Keratinocyte (primary cell): Measurements from ENCODE around the gene TUBB2B.

Experiments used
- EZH2 ChIP-seq: IDR thresholded peaks from one replicate; pipeline ENCODE4 v1.6.1; 2012; ENCODE audit warnings: inconsistent platforms, mild to moderate bottlenecking, low read length, moderate library complexity
- TF ChIP-seq, protein P1 (sequence below), 3 experiments: IDR thresholded peaks in 1 of 3; conservative IDR thresholded peaks in 1 of 3; optimal IDR thresholded peaks in 1 of 3; 2 replicates in 2 of 3; 3 replicates in 1 of 3; pipeline versions ENCODE3 to v1.5.1; 2011; ENCODE audit warnings: low read length in 3 of 3, mild to moderate bottlenecking in 3 of 3, moderate library complexity in 2 of 3, control low read depth in 1 of 3, inconsistent platforms in 1 of 3; ENCODE audit not compliant: insufficient read depth in 2 of 3; ENCODE audit errors: extremely low read depth in 1 of 3

DNA sequence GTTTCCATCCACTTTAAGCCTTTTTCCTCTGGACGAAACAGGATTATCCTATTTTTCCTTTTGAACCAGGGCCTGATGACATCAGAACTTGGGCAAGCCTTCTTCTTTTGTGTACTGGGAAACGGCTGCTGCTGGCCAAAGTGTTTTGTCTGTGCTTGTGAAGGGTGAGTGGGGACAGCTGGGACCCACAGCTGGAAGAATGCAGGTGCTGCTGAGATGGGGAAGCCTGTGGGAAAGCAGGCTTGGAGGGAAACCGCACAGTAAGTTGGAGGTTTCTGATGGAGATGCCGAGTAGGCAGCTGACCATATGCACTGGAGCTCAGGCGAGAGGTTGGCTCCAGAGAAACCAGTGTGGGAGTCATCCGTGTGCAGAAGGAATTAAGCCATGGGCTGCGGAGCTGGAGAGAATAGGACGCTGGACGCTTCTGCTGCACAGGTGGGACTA lies 22.8 kb upstream of the TUBB2B start:
- TF ChIP-seq, protein P1, sequence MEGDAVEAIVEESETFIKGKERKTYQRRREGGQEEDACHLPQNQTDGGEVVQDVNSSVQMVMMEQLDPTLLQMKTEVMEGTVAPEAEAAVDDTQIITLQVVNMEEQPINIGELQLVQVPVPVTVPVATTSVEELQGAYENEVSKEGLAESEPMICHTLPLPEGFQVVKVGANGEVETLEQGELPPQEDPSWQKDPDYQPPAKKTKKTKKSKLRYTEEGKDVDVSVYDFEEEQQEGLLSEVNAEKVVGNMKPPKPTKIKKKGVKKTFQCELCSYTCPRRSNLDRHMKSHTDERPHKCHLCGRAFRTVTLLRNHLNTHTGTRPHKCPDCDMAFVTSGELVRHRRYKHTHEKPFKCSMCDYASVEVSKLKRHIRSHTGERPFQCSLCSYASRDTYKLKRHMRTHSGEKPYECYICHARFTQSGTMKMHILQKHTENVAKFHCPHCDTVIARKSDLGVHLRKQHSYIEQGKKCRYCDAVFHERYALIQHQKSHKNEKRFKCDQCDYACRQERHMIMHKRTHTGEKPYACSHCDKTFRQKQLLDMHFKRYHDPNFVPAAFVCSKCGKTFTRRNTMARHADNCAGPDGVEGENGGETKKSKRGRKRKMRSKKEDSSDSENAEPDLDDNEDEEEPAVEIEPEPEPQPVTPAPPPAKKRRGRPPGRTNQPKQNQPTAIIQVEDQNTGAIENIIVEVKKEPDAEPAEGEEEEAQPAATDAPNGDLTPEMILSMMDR (optimal IDR thresholded peaks at IDR 0.05 in 1 of 3, IDR thresholded peaks at IDR 0.05 in 1 of 3, conservative IDR thresholded peaks at IDR 0.05 in 1 of 3; ENCODE audit: extremely low read depth in 1 of 3, insufficient read depth in 2 of 3, low read length in 3 of 3): no peak
- no peak for TF ChIP-seq EZH2
